Measurements from ENCODE around the gene DHTKD1.

DNA sequence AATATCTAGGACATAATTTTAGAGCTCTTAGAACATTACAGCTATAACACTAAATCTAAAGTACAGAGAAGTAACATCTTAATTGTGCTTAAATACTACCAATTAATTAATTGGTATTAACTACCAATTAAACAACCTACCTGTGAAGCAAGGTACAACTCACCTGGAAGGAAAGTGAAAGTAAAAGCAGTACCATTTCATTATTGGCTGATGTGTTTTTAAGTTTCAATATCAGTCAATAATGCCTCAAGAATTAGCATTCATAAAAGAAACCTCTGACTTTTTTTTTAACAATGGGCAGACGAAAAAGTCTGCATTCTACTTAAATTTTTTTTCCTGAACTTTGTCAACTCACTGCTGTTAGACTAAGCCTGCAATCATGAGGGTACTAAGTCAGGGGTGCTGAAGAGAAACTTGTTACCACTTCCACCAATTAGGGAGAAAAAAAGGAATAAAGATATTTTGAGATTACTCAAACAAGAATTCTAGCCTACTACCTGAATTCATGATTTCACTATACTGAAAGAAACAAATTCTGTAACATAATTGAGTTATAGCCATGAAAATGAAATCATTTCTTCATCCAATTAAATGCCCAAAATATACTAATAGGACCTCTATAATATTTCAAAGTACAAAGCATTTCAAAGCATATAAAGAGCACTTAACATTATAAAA, 46.0 kb upstream of the DHTKD1 start:
- TF ChIP-seq, protein P1, sequence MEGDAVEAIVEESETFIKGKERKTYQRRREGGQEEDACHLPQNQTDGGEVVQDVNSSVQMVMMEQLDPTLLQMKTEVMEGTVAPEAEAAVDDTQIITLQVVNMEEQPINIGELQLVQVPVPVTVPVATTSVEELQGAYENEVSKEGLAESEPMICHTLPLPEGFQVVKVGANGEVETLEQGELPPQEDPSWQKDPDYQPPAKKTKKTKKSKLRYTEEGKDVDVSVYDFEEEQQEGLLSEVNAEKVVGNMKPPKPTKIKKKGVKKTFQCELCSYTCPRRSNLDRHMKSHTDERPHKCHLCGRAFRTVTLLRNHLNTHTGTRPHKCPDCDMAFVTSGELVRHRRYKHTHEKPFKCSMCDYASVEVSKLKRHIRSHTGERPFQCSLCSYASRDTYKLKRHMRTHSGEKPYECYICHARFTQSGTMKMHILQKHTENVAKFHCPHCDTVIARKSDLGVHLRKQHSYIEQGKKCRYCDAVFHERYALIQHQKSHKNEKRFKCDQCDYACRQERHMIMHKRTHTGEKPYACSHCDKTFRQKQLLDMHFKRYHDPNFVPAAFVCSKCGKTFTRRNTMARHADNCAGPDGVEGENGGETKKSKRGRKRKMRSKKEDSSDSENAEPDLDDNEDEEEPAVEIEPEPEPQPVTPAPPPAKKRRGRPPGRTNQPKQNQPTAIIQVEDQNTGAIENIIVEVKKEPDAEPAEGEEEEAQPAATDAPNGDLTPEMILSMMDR (IDR thresholded peaks at IDR 0.05), result no peak
- TF ChIP-seq EP300 (IDR thresholded peaks at IDR 0.05) (no peak), POLR2AphosphoS5 (IDR thresholded peaks at IDR 0.05) (no peak)
